GM23338 (cell line): ENCODE measurements around the gene C19orf47.

Source experiments
- CTCF ChIP-seq, 2 experiments: fragments of 200-600 bp in 1 of 2; sonication (generic) in 1 of 2; conservative IDR thresholded peaks; 2 replicates each; pipeline versions ENCODE4 v1.5.1 to v1.6.1; 2016 to 2017; ENCODE audit warnings: antibody characterized with exemption in 2 of 2, low read depth in 2 of 2, mild to moderate bottlenecking in 2 of 2, moderate library complexity in 1 of 2
- EZH2 ChIP-seq: fragments of 200-600 bp; sonication (generic); IDR thresholded peaks from one replicate; pipeline ENCODE4 v1.8.0; 2017; ENCODE audit warnings: antibody characterized with exemption, mild to moderate bottlenecking, low read depth; ENCODE audit not compliant: unreplicated experiment
- EZH2phosphoT487 ChIP-seq: fragments of 200-600 bp; sonication (generic); IDR thresholded peaks from one replicate; pipeline ENCODE4 v1.8.1; 2018; ENCODE audit warnings: antibody characterized with exemption; ENCODE audit not compliant: unreplicated experiment
- JUNB ChIP-seq: IDR thresholded peaks from one replicate; pipeline ENCODE4 v1.6.1; 2016; ENCODE audit warnings: antibody characterized with exemption; ENCODE audit not compliant: unreplicated experiment
- POLR2AphosphoS5 ChIP-seq: IDR thresholded peaks from 2 replicates; pipeline ENCODE4 v1.6.1; 2016; ENCODE audit warnings: antibody characterized with exemption, low read depth
- REST ChIP-seq: IDR thresholded peaks from one replicate; pipeline ENCODE4 v1.6.1; 2018; ENCODE audit warnings: antibody characterized with exemption; ENCODE audit not compliant: unreplicated experiment
- STAT1 ChIP-seq: IDR thresholded peaks from one replicate; pipeline ENCODE4 v1.6.1; 2016; ENCODE audit warnings: antibody characterized with exemption; ENCODE audit not compliant: unreplicated experiment
- ZNF114 ChIP-seq: fragments of 250-450 bp; sonication (Bioruptor Pico); IDR thresholded peaks from 2 replicates; pipeline ENCODE4 v1.5.0; 2020; ENCODE audit warnings: mild to moderate bottlenecking, moderate library complexity

GRCh38 chr19:40283414-40284250, 64.6 kb downstream of the C19orf47 start:
- TF ChIP-seq EZH2 (no peak), JUNB (no peak), CTCF (conservative IDR thresholded peaks at IDR 0.05; ENCODE audit: low read depth in 2 of 2) (no peak), EZH2phosphoT487 (no peak), POLR2AphosphoS5 (no peak), ZNF114 (CRISPR knock-in tag) (no peak), STAT1 (no peak), REST (no peak)
